ENCODE measurements around the gene DSE.

The DSE gene

GRCh38 chr6:116392132-116393013, 21.6 kb downstream of the DSE start:
- no peak for TF ChIP-seq CTCF (IDR thresholded peaks at IDR 0.05; ENCODE audit: low read depth, low read length)
- Histone ChIP-seq H3K27me3 (no peaks in the 10 kb centered on the region), H3K36me3 (no peaks in the 10 kb centered on the region), H3K4me3 (ENCODE audit: low read depth, low read length) (no peak overlapping the region), H3K9me3 (no peaks in the 10 kb centered on the region), H3K4me1 (no peaks in the 10 kb centered on the region)
- DNase-seq: no peak

- Histone ChIP-seq H3K9me3 (no peaks in the 10 kb centered on the region), H3K36me3 (no peaks in the 10 kb centered on the region), H3K4me1 (no peaks in the 10 kb centered on the region), H3K4me3 (ENCODE audit: low read depth, low read length) (no peak overlapping the region), H3K27me3 (no peaks in the 10 kb centered on the region)
- DNase-seq: no peak
- TF ChIP-seq CTCF (IDR thresholded peaks at IDR 0.05; ENCODE audit: low read depth, low read length): peak; percentile 23; the same call in 1 of the 2 replicates
Observed at GRCh38 chr6:116393430-116393829, 22.7 kb downstream of the DSE start.

GRCh38 chr6:116395647-116396046, 24.9 kb downstream of the DSE start:
- Histone ChIP-seq H3K4me3 (ENCODE audit: low read depth, low read length) (no peak overlapping the region), H3K27me3 (no peaks in the 10 kb centered on the region), H3K9me3 (no peaks in the 10 kb centered on the region), H3K36me3 (no peaks in the 10 kb centered on the region), H3K4me1 (no peaks in the 10 kb centered on the region)
- DNase-seq: no peak
- TF ChIP-seq CTCF (IDR thresholded peaks at IDR 0.05; ENCODE audit: low read depth, low read length): no peak

GRCh38 chr6:116396441-116396840, 25.7 kb downstream of the DSE start:
- Histone ChIP-seq H3K4me3 (ENCODE audit: low read depth, low read length) (no peak overlapping the region), H3K4me1 (no peaks in the 10 kb centered on the region), H3K36me3 (no peaks in the 10 kb centered on the region), H3K9me3 (no peaks in the 10 kb centered on the region), H3K27me3 (no peaks in the 10 kb centered on the region)
- no peak for TF ChIP-seq CTCF (IDR thresholded peaks at IDR 0.05; ENCODE audit: low read depth, low read length)
- no peak for DNase-seq

GRCh38 chr6:116397914-116398313, 27.2 kb downstream of the DSE start:
- no peaks in the 10 kb centered on the region for H3K4me1 ChIP-seq
- H3K4me3 ChIP-seq (ENCODE audit: low read depth, low read length): no peak overlapping the region
- no peaks in the 10 kb centered on the region for H3K36me3 ChIP-seq
- H3K9me3 ChIP-seq: no peaks in the 10 kb centered on the region
- H3K27me3 ChIP-seq: no peaks in the 10 kb centered on the region
- TF ChIP-seq CTCF (IDR thresholded peaks at IDR 0.05; ENCODE audit: low read depth, low read length): no peak
- DNase-seq: no peak

GRCh38 chr6:116398316-116399010, 27.7 kb downstream of the DSE start:
- no peaks in the 10 kb centered on the region for H3K9me3 ChIP-seq
- H3K27me3 ChIP-seq: no peaks in the 10 kb centered on the region
- H3K36me3 ChIP-seq: no peaks in the 10 kb centered on the region
- no peaks in the 10 kb centered on the region for H3K4me1 ChIP-seq
- H3K4me3 ChIP-seq (ENCODE audit: low read depth, low read length): no peak overlapping the region
- no peak for DNase-seq
- no peak for TF ChIP-seq CTCF (IDR thresholded peaks at IDR 0.05; ENCODE audit: low read depth, low read length)
